Activated CD4-positive, alpha-beta memory T cell treated with anti-CD3 and anti-CD28 coated beads for 36 hours (primary cell): Measurements from ENCODE around the gene MBD3L2B. TPM values are rescaled to one million over a fixed set of nuclear protein-coding genes. Genes with fewer than 3 reads are reported as not detected.

Experiments used
- CTCF ChIA-PET: fragments of 350-600 bp; sonication (Branson Sonifier 250); formaldehyde crosslinking; loops from one replicate; lab custom pipeline; 2021; ENCODE audit warnings: antibody characterized with exemption, inconsistent platforms; lab: Charles Lee
- POLR2A ChIA-PET: fragments of 350-600 bp; sonication (Branson Sonifier 250); formaldehyde crosslinking; loops from one replicate; lab custom pipeline; 2021; ENCODE audit warnings: antibody characterized with exemption; lab: Charles Lee
- DNase-seq: peaks from one replicate; pipeline ENCODE4 v3.0.0-alpha.2; 2020
- H3K27ac Mint-ChIP-seq: one replicate; pipeline ENCODE4 v1.8.0; 2021; ENCODE audit warnings: mixed read lengths
- H3K27me3 Mint-ChIP-seq: one replicate; pipeline ENCODE4 v1.8.0; 2021; ENCODE audit warnings: mixed read lengths
- H3K36me3 Mint-ChIP-seq: one replicate; pipeline ENCODE4 v1.8.0; 2021; ENCODE audit warnings: mixed read lengths
- H3K4me1 Mint-ChIP-seq: one replicate; pipeline ENCODE4 v1.8.0; 2021; ENCODE audit warnings: low read depth, mixed read lengths
- H3K4me3 Mint-ChIP-seq: one replicate; pipeline ENCODE4 v1.8.0; 2021; ENCODE audit warnings: mild to moderate bottlenecking, mixed read lengths
- H3K9me3 Mint-ChIP-seq: one replicate; pipeline ENCODE4 v1.8.0; 2021; ENCODE audit warnings: mixed read lengths
- intact Hi-C: fragments of 100-400 bp; cut with micrococcal nuclease; formaldehyde crosslinking; loops from one replicate; pipeline ENCODE4 v1.15.1; 2023
- total RNA-seq, 2 experiments: library from RNA; stranded (reverse); gene quantifications; one replicate each; pipeline ENCODE4 v1.2.3, GENCODE V29; 2021

The MBD3L2B gene
- total RNA-seq, 2 experiments from 2014 or later, result not detected

DNA sequence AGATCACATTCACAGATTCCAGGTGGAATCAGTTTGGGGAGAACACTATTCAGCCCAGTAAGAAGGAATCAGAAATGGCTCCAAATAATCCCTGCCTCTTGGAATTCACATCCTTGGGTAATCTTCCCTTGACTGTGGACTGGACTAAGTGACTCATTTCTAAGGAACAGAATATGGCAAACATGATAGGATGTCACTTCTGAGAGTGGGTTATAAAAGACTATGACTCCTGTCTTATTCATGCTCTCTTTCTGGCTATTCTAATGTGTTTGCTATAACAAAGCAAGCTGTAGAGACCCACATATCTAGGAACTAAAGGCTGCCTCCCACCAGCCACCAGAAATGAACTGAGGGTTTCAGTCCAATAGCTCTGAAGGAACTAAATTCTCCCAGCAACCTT, 37.8 kb downstream of the MBD3L2B start:
- H3K4me3 Mint-ChIP-seq, result no peak overlapping the region
- ChIA-PET CTCF (interaction anchor here (2.2 kb wide), 1 partner anchor 20 kb away, joined by 11 read pairs; no protein-coding TSS in a partner anchor), POLR2A (no interaction called here)
- no peak overlapping the region for H3K27ac Mint-ChIP-seq
- H3K36me3 Mint-ChIP-seq, result peaks cover 33% of the 10 kb centered on the region
- intact Hi-C loops, result no loop called here
- H3K9me3 Mint-ChIP-seq, result peaks cover 33% of the 10 kb centered on the region
- no peaks in the 10 kb centered on the region for H3K27me3 Mint-ChIP-seq
- H3K4me1 Mint-ChIP-seq, result no peaks in the 10 kb centered on the region
- no peak for DNase-seq

DNA sequence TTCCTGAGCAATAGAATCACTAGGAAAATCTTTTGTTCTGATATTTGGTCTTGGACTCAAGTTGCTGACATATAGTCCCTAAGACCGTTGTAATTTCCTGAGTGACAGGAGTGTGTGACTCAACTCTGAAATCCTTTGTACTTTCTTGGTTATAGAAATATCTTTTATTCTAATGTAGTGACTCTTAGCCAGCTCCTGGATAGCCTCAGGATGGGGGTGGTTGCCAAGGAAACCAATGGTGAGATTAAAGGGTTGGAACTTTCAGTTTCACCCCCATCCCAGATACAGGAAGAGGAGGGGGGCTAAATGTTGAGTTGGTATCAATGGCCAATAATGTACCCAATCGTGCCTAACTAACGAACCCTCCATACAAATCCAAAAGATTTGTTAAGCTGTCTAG, 41.8 kb downstream of the MBD3L2B start:
- Mint-ChIP-seq H3K9me3 (peaks cover 28% of the 10 kb centered on the region), H3K36me3 (peaks cover 26% of the 10 kb centered on the region), H3K4me1 (no peaks in the 10 kb centered on the region), H3K4me3 (no peak overlapping the region), H3K27me3 (no peaks in the 10 kb centered on the region), H3K27ac (no peak overlapping the region)
- POLR2A ChIA-PET, result no interaction called here
- DNase-seq, result no peak
- CTCF ChIA-PET, result interaction anchor here (1.1 kb wide), 1 partner anchor 463 kb away, joined by 3 read pairs; no protein-coding TSS in a partner anchor
- intact Hi-C loops, result no loop called here

DNA sequence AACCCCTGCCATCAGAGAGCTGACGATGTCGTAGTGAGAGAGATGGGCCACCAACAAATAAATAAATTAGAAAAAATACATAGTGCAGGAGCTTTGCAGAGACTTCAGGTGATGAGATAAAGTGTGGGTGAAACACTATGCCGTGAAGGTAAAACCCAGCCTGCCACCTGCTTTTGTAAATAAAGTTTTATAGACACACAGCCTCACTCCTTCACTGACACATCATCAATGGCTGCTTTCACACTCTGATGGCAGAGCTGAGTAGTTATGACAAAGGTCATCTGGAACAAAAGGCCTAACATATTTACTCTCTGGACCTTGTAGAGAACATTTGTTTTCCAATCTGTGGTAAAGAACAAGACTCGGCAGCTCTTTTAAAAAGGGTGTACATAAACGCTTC, 45.0 kb downstream of the MBD3L2B start:
- Mint-ChIP-seq H3K9me3 (peaks cover 14% of the 10 kb centered on the region), H3K27me3 (no peaks in the 10 kb centered on the region), H3K27ac (no peak overlapping the region), H3K36me3 (peaks cover 16% of the 10 kb centered on the region), H3K4me1 (no peaks in the 10 kb centered on the region), H3K4me3 (no peak overlapping the region)
- ChIA-PET POLR2A (interaction anchor here (1.2 kb wide), 1 partner anchor 101 kb away, joined by 4 read pairs; no protein-coding TSS in a partner anchor), CTCF (interaction anchor here (2.5 kb wide), 1 partner anchor 12 kb away, joined by 13 read pairs; no protein-coding TSS in a partner anchor)
- no peak for DNase-seq
- intact Hi-C loops, result no loop called here

DNA sequence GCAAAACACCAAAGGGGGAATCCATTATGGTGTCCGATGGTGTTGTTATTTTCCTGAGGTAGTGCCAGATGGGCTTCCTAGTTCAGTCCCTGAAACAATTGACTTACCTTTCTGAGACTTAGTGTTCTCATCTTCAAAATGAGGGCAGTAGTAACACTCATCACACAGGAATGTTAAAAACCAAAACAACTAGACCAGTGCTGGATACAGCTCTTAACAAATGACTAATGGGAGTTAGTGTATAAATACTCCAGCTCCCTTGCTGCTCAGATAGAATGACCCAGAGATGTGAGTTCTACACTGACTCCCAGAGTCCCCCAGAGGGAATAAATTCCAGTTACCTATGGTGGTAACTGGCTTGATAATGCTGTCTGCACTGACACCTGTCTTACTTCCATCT, 49.9 kb downstream of the MBD3L2B start:
- no peaks in the 10 kb centered on the region for H3K4me1 Mint-ChIP-seq
- no peak overlapping the region for H3K4me3 Mint-ChIP-seq
- no peak for DNase-seq
- CTCF ChIA-PET, result no interaction called here
- no peaks in the 10 kb centered on the region for H3K9me3 Mint-ChIP-seq
- H3K27me3 Mint-ChIP-seq, result no peaks in the 10 kb centered on the region
- no peak overlapping the region for H3K27ac Mint-ChIP-seq
- intact Hi-C loops, result no loop called here
- peaks cover 3% of the 10 kb centered on the region for H3K36me3 Mint-ChIP-seq
- POLR2A ChIA-PET, result no interaction called here

DNA sequence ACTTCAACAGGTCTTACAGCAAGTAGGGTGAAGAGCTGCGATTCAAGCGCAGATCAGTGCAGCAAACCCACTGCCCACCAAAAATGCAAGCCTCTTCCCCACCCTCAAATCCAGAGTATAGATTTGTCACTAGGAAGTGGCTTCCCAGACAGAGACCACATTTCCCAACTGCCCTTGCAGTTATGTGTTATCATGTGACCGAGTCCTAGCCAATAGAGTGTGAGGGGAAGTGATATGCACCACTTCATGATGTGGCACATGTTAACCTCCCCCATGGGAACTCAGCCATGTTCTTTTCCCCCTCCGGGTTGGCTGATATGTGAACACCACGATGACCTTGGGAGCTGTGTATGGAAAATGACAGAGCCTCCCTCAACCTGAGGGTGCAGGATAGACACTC, 50.8 kb downstream of the MBD3L2B start:
- POLR2A ChIA-PET, result no interaction called here
- intact Hi-C loops, result no loop called here
- Mint-ChIP-seq H3K27me3 (no peaks in the 10 kb centered on the region), H3K27ac (no peak overlapping the region), H3K4me3 (no peak overlapping the region), H3K36me3 (peaks cover 3% of the 10 kb centered on the region), H3K9me3 (no peaks in the 10 kb centered on the region), H3K4me1 (no peaks in the 10 kb centered on the region)
- CTCF ChIA-PET, result no interaction called here
- DNase-seq, result no peak

DNA sequence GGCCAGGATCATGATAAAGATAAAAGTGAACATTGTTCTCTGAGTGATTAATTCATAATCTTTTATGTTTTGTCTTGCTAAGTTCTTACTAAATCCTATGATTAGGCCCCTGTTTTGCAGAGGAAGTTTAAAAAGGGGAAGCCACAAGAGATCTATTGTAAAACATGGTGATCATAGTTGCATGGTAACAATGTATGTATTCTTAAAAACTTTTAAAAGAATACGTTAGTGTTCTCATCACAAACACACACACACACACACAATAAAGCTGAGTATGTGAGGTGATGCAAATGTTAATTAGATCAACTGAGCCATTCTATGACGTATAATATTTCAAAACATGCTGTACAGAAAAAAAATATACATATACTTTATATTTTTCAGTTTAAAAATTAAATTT, 51.2 kb downstream of the MBD3L2B start:
- Mint-ChIP-seq H3K36me3 (peaks cover 3% of the 10 kb centered on the region), H3K9me3 (no peaks in the 10 kb centered on the region), H3K27ac (no peak overlapping the region), H3K27me3 (no peaks in the 10 kb centered on the region), H3K4me3 (no peak overlapping the region), H3K4me1 (no peaks in the 10 kb centered on the region)
- no peak for DNase-seq
- intact Hi-C loops, result no loop called here
- ChIA-PET CTCF (interaction anchor here (0.8 kb wide), 1 partner anchor 44 kb away, joined by 3 read pairs; no protein-coding TSS in a partner anchor), POLR2A (no interaction called here)

DNA sequence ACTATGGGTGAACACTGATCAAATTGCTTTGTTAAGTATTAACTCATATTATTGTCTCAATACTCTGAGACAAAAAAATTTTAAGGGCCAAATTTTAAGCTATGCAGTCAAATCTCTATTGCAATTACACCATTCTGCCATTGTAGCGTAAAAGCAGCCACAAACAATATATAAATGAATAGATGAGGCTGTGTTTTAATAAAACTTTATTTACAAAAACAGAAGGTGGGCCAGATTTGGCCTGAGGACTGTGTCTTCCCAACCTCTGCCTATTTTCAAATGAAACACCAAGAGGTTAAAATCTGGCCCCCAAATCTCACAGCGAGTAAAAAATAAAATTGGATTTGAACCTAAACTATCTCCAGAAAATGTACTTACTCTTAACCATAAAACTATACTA, 51.7 kb downstream of the MBD3L2B start:
- Mint-ChIP-seq H3K27ac (no peak overlapping the region), H3K4me1 (no peaks in the 10 kb centered on the region), H3K27me3 (no peaks in the 10 kb centered on the region), H3K4me3 (no peak overlapping the region), H3K9me3 (no peaks in the 10 kb centered on the region), H3K36me3 (peaks cover 3% of the 10 kb centered on the region)
- DNase-seq, result no peak
- intact Hi-C loops, result no loop called here
- ChIA-PET POLR2A (no interaction called here), CTCF (interaction anchor here (0.8 kb wide), 1 partner anchor 43 kb away, joined by 3 read pairs; no protein-coding TSS in a partner anchor)

Other genes with a start within 250 kb of the MBD3L2B start
- 10 to 100 TPM; 77.9 to 84.5 TPM for gene VAV1, start 248.7 kb downstream of the MBD3L2B start, total RNA-seq
- 1 to 10 TPM; 6.6 to 6.8 TPM for gene ADGRE1, start 133.9 kb downstream of the MBD3L2B start, total RNA-seq
- gene MBD3L5, start 9.1 kb upstream of the MBD3L2B start, total RNA-seq, result not detected
- not detected for gene MBD3L4, start 18.7 kb upstream of the MBD3L2B start, total RNA-seq
- not detected for gene MBD3L2, start 27.9 kb upstream of the MBD3L2B start, total RNA-seq
- gene MBD3L3, start 37.2 kb upstream of the MBD3L2B start, total RNA-seq, result not detected
- gene ZNF557, start 48.3 kb upstream of the MBD3L2B start, total RNA-seq, result 1 to 10 TPM; 7.6 to 8.0 TPM